ENCODE data around the gene B3GNT9. TPM values are rescaled to one million over a fixed set of nuclear protein-coding genes. Genes with fewer than 3 reads are reported as not detected.

B3GNT9 gene
- total RNA-seq, 1 experiment from 2014 or later, result 36.1 TPM

GRCh38 chr16:67157106-67157748, 6.4 kb upstream of the B3GNT9 start:
- DNase-seq (ENCODE audit: low read depth in 1 of 2, low spot score in 2 of 2), result no peak
- H3K27ac ChIP-seq, result no peak overlapping the region
- no peak overlapping the region for H3K4me3 ChIP-seq
- peaks cover 24% of the 10 kb centered on the region for H3K4me1 ChIP-seq (replicated peaks)
- no peaks in the 10 kb centered on the region for H3K27me3 ChIP-seq (replicated peaks)
- H3K36me3 ChIP-seq, result peaks cover 7% of the 10 kb centered on the region; the same call in 1 of the 2 replicates
- H3K9me3 ChIP-seq (replicated peaks), result no peaks in the 10 kb centered on the region

DNA sequence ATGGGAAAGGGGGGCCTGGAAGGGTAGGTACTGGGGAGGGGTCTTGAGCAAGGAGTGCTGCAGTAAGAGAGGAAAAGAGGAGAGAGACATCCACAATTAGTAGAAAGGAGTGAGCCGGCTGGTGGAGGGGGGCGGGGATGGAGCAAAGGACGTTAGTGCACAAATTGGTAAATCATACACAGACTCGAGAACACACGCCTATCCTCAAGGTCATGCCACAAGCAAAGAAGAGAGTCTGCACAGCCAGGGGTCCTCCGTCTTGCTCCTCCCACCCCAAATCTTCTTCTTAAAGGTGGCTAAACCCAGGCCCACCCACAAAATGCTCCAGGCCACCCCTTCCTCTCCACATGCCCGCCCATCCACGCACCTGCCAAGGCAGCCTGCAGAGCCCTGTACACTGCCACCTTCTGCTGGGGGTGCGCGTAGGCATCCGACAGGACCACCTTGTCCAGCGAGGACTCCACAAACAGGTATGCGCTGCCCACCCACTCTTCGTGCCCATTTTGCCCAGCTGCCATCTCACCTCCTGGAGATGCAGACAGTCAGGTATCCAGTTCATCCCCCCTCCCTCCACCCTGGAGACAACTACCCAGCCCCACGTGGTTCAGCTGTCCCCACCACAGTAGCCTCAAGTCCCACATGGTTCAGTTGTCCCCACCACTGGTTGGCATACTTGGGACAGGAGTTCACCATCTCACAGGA, 5.5 kb upstream of the B3GNT9 start:
- Histone ChIP-seq H3K9me3 (replicated peaks) (no peaks in the 10 kb centered on the region), H3K4me3 (no peak overlapping the region), H3K4me1 (replicated peaks) (peaks cover 28% of the 10 kb centered on the region), H3K27me3 (replicated peaks) (no peaks in the 10 kb centered on the region), H3K36me3 (peaks cover 7% of the 10 kb centered on the region; the same call in 1 of the 2 replicates), H3K27ac (no peak overlapping the region)
- DNase-seq (ENCODE audit: low read depth in 1 of 2, low spot score in 2 of 2), result no peak

DNA sequence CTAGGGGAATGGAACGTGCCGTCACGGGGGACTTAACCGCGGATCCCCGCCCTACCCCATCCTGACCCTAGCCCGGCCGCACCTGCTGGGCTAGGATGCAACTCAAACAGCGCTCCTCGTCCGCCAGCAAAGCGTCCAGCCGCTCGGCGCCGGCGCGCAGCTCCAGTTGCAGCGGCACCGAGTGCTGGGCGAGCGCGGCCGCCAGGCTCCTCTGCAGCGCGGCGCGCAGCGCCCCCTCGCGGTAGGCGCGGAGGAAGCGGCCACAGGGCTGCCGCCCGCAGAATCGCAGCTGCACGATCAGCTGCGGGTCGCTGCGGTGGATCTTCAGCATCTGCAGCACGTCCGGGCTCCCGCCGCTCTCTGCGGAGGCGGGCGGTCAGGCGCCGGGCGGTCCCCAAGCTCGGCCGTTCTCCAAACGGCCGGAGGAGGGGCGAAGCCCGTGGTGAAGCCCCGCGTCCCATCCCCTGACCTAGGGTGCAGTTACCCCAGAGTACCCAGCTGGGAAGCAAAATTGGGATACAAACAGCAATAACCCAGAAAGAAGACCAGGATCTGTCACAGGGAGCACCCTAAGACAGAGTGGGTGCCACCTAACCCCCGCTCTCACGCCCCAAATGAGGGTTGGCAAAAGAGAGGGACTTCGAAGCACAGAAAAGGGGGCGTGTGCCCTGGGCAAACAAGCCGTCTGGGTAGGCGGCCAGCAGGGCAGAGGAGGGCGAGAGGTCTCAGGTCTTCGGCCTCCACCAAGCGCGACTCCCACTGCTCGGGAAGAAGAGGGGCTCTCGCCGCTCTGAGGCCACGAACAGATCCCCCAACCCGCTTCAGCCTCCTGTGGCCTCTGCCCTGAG, 4.7 kb upstream of the B3GNT9 start:
- H3K27me3 ChIP-seq (replicated peaks), result no peaks in the 10 kb centered on the region
- no peak overlapping the region for H3K27ac ChIP-seq
- no peaks in the 10 kb centered on the region for H3K9me3 ChIP-seq (replicated peaks)
- no peak overlapping the region for H3K4me3 ChIP-seq
- H3K36me3 ChIP-seq, result peaks cover 12% of the 10 kb centered on the region; the same call in 1 of the 2 replicates
- DNase-seq (ENCODE audit: low read depth in 1 of 2, low spot score in 2 of 2), result peak; percentile 59 to 70
- peaks cover 31% of the 10 kb centered on the region for H3K4me1 ChIP-seq (replicated peaks)

- peaks cover 20% of the 10 kb centered on the region for H3K36me3 ChIP-seq
- H3K4me1 ChIP-seq (replicated peaks), result peaks cover 33% of the 10 kb centered on the region
- H3K27me3 ChIP-seq (replicated peaks), result no peaks in the 10 kb centered on the region
- H3K4me3 ChIP-seq, result no peak overlapping the region
- H3K9me3 ChIP-seq (replicated peaks), result peaks cover 4% of the 10 kb centered on the region
- DNase-seq (ENCODE audit: low read depth in 1 of 2, low spot score in 2 of 2), result no peak
- no peak overlapping the region for H3K27ac ChIP-seq
Measured at GRCh38 chr16:67154578-67155294, 3.9 kb upstream of the B3GNT9 start.

DNA sequence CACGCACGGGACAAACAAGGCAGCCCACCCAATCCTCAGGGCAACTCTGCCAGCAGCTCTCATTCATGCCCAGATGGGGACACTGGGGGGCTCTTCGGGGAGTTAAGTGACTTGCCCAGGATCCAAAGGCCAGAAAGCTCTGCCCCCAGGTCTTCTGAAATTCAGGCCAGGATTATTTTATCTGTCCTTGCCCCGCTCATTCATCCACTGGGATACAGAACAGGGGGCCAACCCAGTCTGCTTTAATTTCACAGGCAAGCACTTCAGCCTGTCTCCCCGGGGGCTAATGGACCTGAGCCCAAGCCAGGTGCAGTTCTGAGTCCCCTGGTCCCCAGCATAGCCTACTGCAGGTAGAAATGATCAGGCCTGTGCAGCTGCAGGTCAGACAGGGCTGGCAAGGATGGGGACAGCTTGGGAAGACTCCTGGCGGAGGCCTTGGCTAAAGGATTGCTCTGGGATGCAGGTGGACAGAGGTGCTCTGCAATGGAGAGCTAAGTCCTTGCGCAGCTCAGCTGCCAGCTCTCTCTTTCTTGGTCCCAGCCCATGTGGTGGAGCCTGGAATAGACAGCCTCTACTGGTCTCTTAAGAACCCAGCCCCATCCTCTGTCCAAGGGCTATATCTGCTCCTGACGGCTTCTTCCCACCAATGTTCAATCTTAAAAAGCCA, 766 bp upstream of the B3GNT9 start:
- H3K4me3 ChIP-seq, result peak overlapping the region; percentile 70; the same call in 1 of the 2 replicates
- H3K27me3 ChIP-seq (replicated peaks), result no peaks in the 10 kb centered on the region
- H3K36me3 ChIP-seq, result peaks cover 48% of the 10 kb centered on the region
- H3K27ac ChIP-seq, result peak overlapping the region; percentile 83; the same call in 1 of the 2 replicates
- peaks cover 10% of the 10 kb centered on the region for H3K9me3 ChIP-seq (replicated peaks)
- DNase-seq (ENCODE audit: low read depth in 1 of 2, low spot score in 2 of 2), result no peak
- H3K4me1 ChIP-seq (replicated peaks), result peaks cover 32% of the 10 kb centered on the region

DNA sequence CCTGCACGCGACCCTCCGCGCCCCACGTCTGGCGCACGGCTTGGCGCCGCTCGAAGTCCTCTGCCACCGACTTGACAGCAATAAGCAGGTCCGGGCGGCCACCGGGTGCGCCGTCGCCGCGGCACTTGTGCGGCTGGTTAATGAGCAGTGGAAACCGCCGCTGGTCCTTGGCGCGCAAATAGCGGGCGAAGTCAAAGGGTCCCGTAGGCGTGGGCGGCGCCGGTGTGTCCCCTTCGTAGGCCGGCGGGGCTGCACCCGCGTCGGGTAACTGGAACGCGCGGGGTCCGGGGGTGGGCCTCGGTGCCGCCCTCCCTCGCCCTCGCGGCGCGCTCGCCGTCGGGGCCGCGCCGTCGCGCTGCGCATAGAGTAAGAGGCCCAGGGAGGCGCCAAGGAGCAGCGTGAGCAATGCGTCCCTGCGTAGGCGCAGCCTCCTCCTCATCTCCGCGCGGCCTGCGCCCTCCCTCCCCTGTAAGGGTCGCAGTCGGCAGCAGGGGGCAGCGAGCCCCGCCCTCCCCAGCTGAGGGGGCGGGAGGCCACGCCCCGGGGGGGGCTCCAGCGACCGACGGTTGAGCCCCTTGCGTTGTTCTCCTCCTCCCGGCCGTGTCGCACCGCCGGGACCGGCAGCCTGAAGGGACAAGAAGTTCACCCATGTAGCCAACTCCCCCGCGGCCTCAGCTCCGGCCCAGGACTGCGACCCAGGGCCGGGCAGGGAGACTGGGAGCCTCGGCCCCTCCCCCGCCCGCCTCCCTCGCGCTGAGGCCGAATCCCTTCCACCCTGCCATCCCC, 558 bp downstream of the B3GNT9 start:
- peaks cover 28% of the 10 kb centered on the region for H3K4me1 ChIP-seq (replicated peaks)
- H3K27me3 ChIP-seq (replicated peaks), result no peaks in the 10 kb centered on the region
- H3K4me3 ChIP-seq, result peak overlapping the region; percentile 70
- H3K27ac ChIP-seq, result peak overlapping the region; percentile 83
- DNase-seq (ENCODE audit: low read depth in 1 of 2, low spot score in 2 of 2), result peak; percentile 71 to 78
- H3K9me3 ChIP-seq (replicated peaks), result peaks cover 10% of the 10 kb centered on the region
- peaks cover 61% of the 10 kb centered on the region for H3K36me3 ChIP-seq

- peak overlapping the region; percentile 70; the same call in 1 of the 2 replicates for H3K4me3 ChIP-seq
- DNase-seq (ENCODE audit: low read depth in 1 of 2, low spot score in 2 of 2), result no peak
- H3K4me1 ChIP-seq (replicated peaks), result peaks cover 25% of the 10 kb centered on the region
- peaks cover 10% of the 10 kb centered on the region for H3K9me3 ChIP-seq (replicated peaks)
- no peaks in the 10 kb centered on the region for H3K27me3 ChIP-seq (replicated peaks)
- H3K27ac ChIP-seq, result no peak overlapping the region
- H3K36me3 ChIP-seq, result peaks cover 67% of the 10 kb centered on the region
Measured at GRCh38 chr16:67149276-67150046, 1.3 kb downstream of the B3GNT9 start.

GRCh38 chr16:67148656-67149275, 2.0 kb downstream of the B3GNT9 start:
- Histone ChIP-seq H3K36me3 (peaks cover 71% of the 10 kb centered on the region), H3K27ac (no peak overlapping the region), H3K4me1 (replicated peaks) (peaks cover 25% of the 10 kb centered on the region), H3K4me3 (no peak overlapping the region), H3K9me3 (replicated peaks) (peaks cover 10% of the 10 kb centered on the region), H3K27me3 (replicated peaks) (no peaks in the 10 kb centered on the region)
- no peak for DNase-seq (ENCODE audit: low read depth in 1 of 2, low spot score in 2 of 2)

DNA sequence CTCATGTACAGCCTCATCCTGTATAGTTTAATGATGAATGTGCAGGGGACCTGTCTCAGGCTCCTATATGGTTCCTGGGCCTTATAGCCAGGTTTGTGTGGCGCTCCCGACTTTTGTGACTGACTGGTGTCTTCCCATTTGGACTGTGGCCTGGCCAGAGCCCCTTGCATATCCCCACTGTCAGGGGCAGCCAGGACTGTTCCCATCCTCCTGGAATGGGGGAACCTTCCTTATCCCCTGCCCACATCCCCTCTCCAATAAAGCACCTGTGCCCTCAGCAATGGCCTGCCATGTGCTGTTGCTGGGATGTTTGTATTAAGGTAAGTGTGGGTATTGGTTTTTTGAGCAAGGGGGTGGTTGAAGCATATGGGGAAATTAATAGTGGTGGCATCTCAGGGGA, 2.6 kb downstream of the B3GNT9 start:
- Histone ChIP-seq H3K4me1 (replicated peaks) (peaks cover 25% of the 10 kb centered on the region), H3K4me3 (no peak overlapping the region), H3K27ac (no peak overlapping the region), H3K27me3 (replicated peaks) (no peaks in the 10 kb centered on the region), H3K9me3 (replicated peaks) (peaks cover 10% of the 10 kb centered on the region), H3K36me3 (peaks cover 75% of the 10 kb centered on the region)
- DNase-seq (ENCODE audit: low read depth in 1 of 2, low spot score in 2 of 2), result no peak

DNA sequence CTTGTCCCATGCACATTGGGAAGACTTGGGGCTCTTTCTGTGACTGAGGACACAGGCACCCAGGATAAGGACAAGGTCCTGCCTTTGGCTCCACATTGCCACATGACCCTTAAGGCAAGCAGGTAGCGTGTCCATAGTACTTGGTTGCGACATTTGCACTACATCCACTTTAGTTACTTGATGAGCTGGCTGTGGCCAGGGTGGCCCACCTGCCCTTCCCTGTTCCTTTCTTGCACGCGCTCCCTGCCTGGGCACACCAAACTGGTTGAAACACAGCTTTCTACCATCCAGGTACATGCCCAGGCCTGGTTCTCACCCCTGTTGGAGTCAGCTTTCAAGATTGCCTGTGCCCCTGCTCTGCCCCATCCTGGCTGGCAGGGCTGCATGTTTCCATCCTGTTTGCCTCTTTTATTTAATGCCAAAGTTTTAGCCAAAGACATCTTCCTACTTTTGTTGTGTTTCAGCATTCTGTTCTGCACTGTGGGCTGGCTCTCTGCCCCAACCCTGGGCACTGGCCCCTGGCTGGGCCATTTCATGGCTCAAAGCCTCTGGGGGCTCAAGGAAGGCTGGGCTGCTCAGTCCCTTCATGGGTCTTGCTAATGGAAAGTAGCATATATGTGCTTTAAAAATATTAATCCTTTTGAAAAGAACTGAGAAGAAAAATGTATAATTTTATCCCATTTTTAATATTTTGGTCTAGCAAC, 3.2 kb downstream of the B3GNT9 start:
- peaks cover 10% of the 10 kb centered on the region for H3K9me3 ChIP-seq (replicated peaks)
- H3K27me3 ChIP-seq (replicated peaks), result no peaks in the 10 kb centered on the region
- peaks cover 82% of the 10 kb centered on the region for H3K36me3 ChIP-seq
- H3K4me3 ChIP-seq, result no peak overlapping the region
- no peak overlapping the region for H3K27ac ChIP-seq
- peaks cover 25% of the 10 kb centered on the region for H3K4me1 ChIP-seq (replicated peaks)
- no peak for DNase-seq (ENCODE audit: low read depth in 1 of 2, low spot score in 2 of 2)
